Ovary (tissue), 9 donors: ENCODE results near the gene ZDHHC19. TPM values are rescaled to one million over a fixed set of nuclear protein-coding genes. Genes with fewer than 3 reads are reported as not detected.
"Not testable (repeated sequence)": the region's sequence is repeated elsewhere in the genome, so short reads cannot be mapped to it uniquely, and the experiment has no call there.

Source experiments
- DNase-seq, 5 donors: peaks; one replicate each; pipeline ENCODE4 v3.0.0-alpha.2; 2019 to 2020
- H3K27ac ChIP-seq, 2 donors: fragments of 200-600 bp; one replicate each; pipeline versions ENCODE4 v1.5.1 to v1.8.0; 2019 to 2022
- H3K27me3 ChIP-seq: fragments of 200-600 bp; one replicate; pipeline ENCODE4 v1.8.0; 2022
- H3K36me3 ChIP-seq: fragments of 200-600 bp; sonication (generic); one replicate; pipeline ENCODE4 v1.5.1; 2019
- H3K4me1 ChIP-seq: one replicate; pipeline ENCODE4 v1.8.1; 2013; ENCODE audit warnings: mild to moderate bottlenecking, moderate library complexity; ENCODE audit not compliant: insufficient read depth
- H3K4me3 ChIP-seq: fragments of 200-600 bp; sonication (generic); one replicate; pipeline ENCODE4 v1.5.1; 2017
- H3K9me3 ChIP-seq, 2 donors: fragments of 200-600 bp in 1 of 2; sonication (generic) in 1 of 2; one replicate each; pipeline versions ENCODE4 v1.5.1 to v1.8.1; 2013 to 2019; ENCODE audit warnings: mild to moderate bottlenecking in 1 of 2, moderate library complexity in 1 of 2
- EP300 ChIP-seq: sonication (generic); formaldehyde crosslinking; IDR thresholded peaks from one replicate; pipeline ENCODE4 v1.6.1; 2017; ENCODE audit warnings: antibody characterized with exemption
- POLR2A ChIP-seq: fragments of 450-650 bp; IDR thresholded peaks from one replicate; pipeline ENCODE4 v1.6.1; 2017; ENCODE audit warnings: antibody characterized with exemption, mild to moderate bottlenecking, moderate library complexity
- WGBS, 3 donors: extraction: QIAGEN DNeasy Blood & Tissue Kit in 1 of 3; methylation state at CpG; one replicate each; pipeline versions ENCODE4 v1.1.5 to v1.1.7; 2013 to 2017; 5-methylcytosine and 5-hydroxymethylcytosine counted together
- intact Hi-C, 4 donors: fragments of 100-400 bp; cut with DNase I; formaldehyde crosslinking; loops; one replicate each; pipeline versions ENCODE4 v1.11.0 to v1.15.1; 2022 to 2023
- polyA plus RNA-seq, 2 donors: library from polyadenylated mRNA; stranded (reverse); fragments of 200-250 nt in 1 of 2; fragments of 350-450 nt in 1 of 2; fragmentation: Illumina TruSeq in 1 of 2; extraction: RNeasy Lipid Tissue Mini Kit (QIAGEN cat#74804) in 1 of 2; gene quantifications; one replicate each; pipeline ENCODE4 v1.2.3, GENCODE V29; 2013 to 2014
- total RNA-seq, 7 donors: library from RNA; depleted of rRNA in 2 of 7; stranded (reverse); fragments of >200 nt in 2 of 7; fragmentation: NEBNext Ultra II Directional in 3 of 7; extraction: Animal tissue kit (Norgen Biotek cat#: 25700) in 3 of 7; gene quantifications; one replicate each; pipeline versions ENCODE4 v1.1.0 to v1.2.4, GENCODE V29; 2016 to 2023
- TF ChIP-seq, protein P1 (sequence below), 3 donors: fragments of 450-650 bp in 2 of 3; fragments of 200-600 bp in 1 of 3; IDR thresholded peaks; one replicate each; pipeline versions ENCODE4 v1.5.1 to v1.8.0; 2016 to 2022; ENCODE audit warnings: antibody characterized with exemption in 3 of 3, mild to moderate bottlenecking in 1 of 3
- donor health status: DM: no; HTN: no; CAD: no; lungs with moderate emphysema.
- donor health status: DM: no; HTN: no; CAD: no.
- donor health status: Bipolar disorder and iron deficiency.
- donor health status: DM: yes; HTN: yes; CAD: no.
- donor health status: DM: no; HTN: no; CAD: no.
- donor health status: DM: yes; HTN: yes; CAD: no.

Gene ZDHHC19
- total and polyA plus RNA-seq, 9 donors, result 0.24 to 9.3 (median 4.5) TPM

DNA sequence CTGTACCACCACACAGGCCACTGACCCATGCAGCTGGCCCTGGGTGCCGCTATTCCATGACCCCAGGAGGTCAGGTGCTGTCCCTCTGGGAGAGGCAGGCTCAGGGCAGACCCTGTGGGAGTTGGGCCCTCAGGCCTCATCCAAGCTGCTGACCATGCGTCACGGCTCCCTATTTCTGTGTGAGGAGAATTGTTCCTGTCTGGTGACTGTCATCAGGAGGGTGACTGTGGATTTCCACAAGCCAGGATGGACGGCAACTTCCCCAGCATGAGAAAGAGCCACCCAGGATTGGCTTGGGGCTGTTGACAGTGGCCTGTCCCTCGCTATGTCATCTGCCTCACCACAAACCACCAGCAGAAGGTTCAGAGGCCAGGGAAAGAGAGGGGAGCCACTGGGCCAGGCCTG is 41.4 kb downstream of the ZDHHC19 start:
- Histone ChIP-seq H3K4me3 (no peak overlapping the region), H3K36me3 (no peaks in the 10 kb centered on the region), H3K4me1 (peaks cover 2% of the 10 kb centered on the region), H3K27me3 (no peaks in the 10 kb centered on the region), H3K27ac (no peak overlapping the region), H3K9me3 (no peaks in the 10 kb centered on the region)
- intact Hi-C loops, result no loop called here
- TF ChIP-seq EP300, result no peak
- TF ChIP-seq POLR2A, result no peak
- TF ChIP-seq, protein P1, sequence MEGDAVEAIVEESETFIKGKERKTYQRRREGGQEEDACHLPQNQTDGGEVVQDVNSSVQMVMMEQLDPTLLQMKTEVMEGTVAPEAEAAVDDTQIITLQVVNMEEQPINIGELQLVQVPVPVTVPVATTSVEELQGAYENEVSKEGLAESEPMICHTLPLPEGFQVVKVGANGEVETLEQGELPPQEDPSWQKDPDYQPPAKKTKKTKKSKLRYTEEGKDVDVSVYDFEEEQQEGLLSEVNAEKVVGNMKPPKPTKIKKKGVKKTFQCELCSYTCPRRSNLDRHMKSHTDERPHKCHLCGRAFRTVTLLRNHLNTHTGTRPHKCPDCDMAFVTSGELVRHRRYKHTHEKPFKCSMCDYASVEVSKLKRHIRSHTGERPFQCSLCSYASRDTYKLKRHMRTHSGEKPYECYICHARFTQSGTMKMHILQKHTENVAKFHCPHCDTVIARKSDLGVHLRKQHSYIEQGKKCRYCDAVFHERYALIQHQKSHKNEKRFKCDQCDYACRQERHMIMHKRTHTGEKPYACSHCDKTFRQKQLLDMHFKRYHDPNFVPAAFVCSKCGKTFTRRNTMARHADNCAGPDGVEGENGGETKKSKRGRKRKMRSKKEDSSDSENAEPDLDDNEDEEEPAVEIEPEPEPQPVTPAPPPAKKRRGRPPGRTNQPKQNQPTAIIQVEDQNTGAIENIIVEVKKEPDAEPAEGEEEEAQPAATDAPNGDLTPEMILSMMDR (IDR thresholded peaks at IDR 0.05), result no peak
- 92 to 96% (median 93%) methylated on average over 5 of the region's 5 CpGs for WGBS, 3 donors
- DNase-seq, result no peak

DNA sequence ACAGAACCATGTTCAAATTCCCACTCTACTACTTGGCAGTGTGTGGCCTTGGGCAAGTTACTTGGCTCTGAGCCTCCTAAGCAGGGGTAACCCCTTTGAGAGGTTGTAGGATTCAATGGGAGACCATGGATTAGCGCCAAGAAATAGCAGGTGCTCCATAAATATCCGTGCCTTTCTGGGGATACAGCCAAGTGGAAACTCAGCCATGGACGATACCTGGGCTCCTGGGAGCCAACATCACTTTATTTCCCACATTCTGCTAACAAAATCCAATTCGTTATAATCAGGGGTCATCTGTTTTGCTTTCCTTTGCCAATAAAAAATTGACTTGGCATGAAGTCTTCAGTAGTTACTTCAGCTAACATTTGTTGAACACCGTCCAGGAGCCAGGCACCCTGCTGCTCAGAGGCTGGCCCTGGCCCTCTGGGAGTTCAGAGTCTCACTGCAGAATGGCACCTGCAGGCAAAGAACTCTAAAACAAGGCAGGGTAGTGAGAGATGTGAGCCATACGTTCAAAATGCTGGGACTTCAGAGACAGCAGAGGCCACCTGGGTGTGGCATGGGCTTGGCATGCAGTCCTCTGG is 42.3 kb downstream of the ZDHHC19 start:
- intact Hi-C loops, result no loop called here
- WGBS, 3 donors, result 59 to 73% (median 67%) methylated on average over 6 of the region's 6 CpGs
- Histone ChIP-seq H3K27ac (no peak overlapping the region), H3K9me3 (no peaks in the 10 kb centered on the region), H3K4me1 (peaks cover 8% of the 10 kb centered on the region), H3K36me3 (no peaks in the 10 kb centered on the region), H3K27me3 (no peaks in the 10 kb centered on the region), H3K4me3 (no peak overlapping the region)
- TF ChIP-seq POLR2A (no peak), EP300 (no peak)
- TF ChIP-seq, protein P1 (IDR thresholded peaks at IDR 0.05), result no peak
- DNase-seq, result no peak

DNA sequence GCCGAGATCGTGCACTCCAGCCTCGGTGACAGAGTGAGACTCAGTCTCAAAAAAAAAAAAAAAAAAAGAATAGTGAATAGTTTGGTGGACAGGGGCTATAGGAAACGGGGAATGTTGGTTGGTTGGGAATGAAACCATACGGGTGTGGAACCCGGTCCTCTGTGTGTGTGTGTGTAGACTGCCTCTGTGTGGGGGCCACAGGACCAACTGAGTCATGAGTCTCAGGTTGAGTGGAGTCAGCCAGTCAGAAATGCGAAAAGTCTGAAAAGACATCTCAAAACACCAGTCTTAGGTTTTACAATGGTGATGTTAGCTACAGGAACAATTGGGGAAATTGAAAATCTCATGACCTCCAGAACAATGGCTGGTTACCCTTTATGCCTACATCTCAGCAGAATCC is 44.5 kb downstream of the ZDHHC19 start:
- no peaks in the 10 kb centered on the region for H3K9me3 ChIP-seq
- H3K4me3 ChIP-seq, result no peak overlapping the region
- H3K4me1 ChIP-seq, result peaks cover 8% of the 10 kb centered on the region
- intact Hi-C loops, result no loop called here
- no peak for DNase-seq
- no peaks in the 10 kb centered on the region for H3K36me3 ChIP-seq
- no peak overlapping the region for H3K27ac ChIP-seq
- no peaks in the 10 kb centered on the region for H3K27me3 ChIP-seq
- no peak for TF ChIP-seq POLR2A
- TF ChIP-seq EP300, result no peak
- TF ChIP-seq, protein P1 (IDR thresholded peaks at IDR 0.05), result no peak
- 91 to 94% (median 92%) methylated on average over 7 of the region's 7 CpGs for WGBS, 3 donors

GRCh38 chr3:196165850-196166249 is 45.4 kb downstream of the ZDHHC19 start:
- Histone ChIP-seq H3K4me3 (no peak overlapping the region), H3K27ac (no peak overlapping the region), H3K9me3 (no peaks in the 10 kb centered on the region), H3K4me1 (peaks cover 8% of the 10 kb centered on the region), H3K36me3 (no peaks in the 10 kb centered on the region), H3K27me3 (no peaks in the 10 kb centered on the region)
- no peak for DNase-seq
- TF ChIP-seq POLR2A (no peak), EP300 (no peak)
- TF ChIP-seq, protein P1 (IDR thresholded peaks at IDR 0.05), result no peak
- intact Hi-C loops, result no loop called here
- 91 to 95% (median 92%) methylated on average over 7 of the region's 7 CpGs for WGBS, 3 donors

DNA sequence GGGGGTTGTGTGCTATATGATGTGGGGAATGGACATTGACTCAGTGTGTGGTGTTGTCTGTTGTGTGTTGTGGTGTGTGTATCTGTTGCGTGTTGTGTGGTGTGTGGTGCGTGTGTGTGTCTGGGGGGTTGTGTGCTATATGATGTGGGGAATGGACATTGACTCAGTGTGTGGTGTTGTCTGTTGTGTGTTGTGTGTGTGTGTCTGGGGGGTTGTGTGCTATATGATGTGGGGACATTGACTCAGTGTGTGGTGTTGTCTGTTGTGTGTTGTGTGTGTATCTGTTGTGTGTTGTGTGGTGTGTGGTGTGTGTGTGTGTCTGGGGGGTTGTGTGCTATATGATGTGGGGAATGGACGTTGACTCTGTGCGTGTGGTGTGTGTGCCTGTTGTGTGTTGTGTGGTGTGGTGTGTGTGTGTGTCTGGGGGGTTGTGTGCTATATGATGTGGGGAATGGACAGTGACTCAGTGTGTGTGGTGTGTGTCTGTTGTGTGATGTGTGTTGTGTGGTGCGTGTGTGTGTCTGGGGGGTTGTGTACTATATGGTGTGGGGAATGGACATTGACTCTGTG is 46.1 kb downstream of the ZDHHC19 start:
- H3K4me1 ChIP-seq, H3K9me3 ChIP-seq, H3K27me3 ChIP-seq, intact Hi-C loops, H3K27ac ChIP-seq, H3K4me3 ChIP-seq, DNase-seq, H3K36me3 ChIP-seq: not testable (repeated sequence)
- 76 to 96% (median 78%) methylated on average over 5 of the region's 5 CpGs for WGBS, 3 donors
